Measurements from ENCODE around the gene ITGB5. TPM values are rescaled to one million over a fixed set of nuclear protein-coding genes. Genes with fewer than 3 reads are reported as not detected.

ITGB5 gene
- total and polyA plus RNA-seq, 2 donors (not counting 1 experiment from before 2014, with no cell fraction given): 0.15 to 0.54 TPM

DNA sequence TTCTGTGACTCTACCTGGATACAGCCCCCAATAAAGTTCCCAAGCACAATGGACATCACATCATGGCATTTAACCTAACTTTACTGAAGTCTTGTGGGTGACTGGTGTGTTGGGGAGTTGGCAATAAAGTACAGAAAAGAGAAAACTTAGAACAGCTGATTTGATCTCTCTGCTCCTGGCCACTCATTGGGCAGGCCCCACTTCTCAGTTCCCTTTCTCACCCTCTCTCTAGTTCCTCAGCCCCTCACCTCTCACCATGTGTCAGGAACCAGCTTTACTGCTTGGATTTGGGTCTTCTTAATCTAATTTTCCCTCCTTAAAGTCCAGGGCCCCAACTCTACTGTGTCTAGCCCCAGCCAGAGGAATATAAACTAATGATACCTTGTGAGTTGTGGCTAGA is 48.1 kb upstream of the ITGB5 start:
- H3K4me2 ChIP-seq (replicated peaks; ENCODE audit: low read depth, low read length, poor library complexity, severe bottlenecking): no peak overlapping the region
- intact Hi-C loops (cut with micrococcal nuclease): no loop called here
- ATAC-seq (ENCODE audit: low read depth): no peak
- CTCF ChIA-PET: interaction anchor here (0.6 to 2.4 kb wide), 4 partner anchors 11 to 638 kb away, joined by 3 to 9 read pairs (median 4); no protein-coding TSS in a partner anchor
- no peaks in the 10 kb centered on the region for H3K79me2 ChIP-seq (ENCODE audit: control insufficient read depth, insufficient read depth, low read length)
- H3K27me3 ChIP-seq (replicated peaks in 1 of 4; ENCODE audit: control extremely low read depth in 1 of 4, control insufficient read depth in 3 of 4, insufficient read depth in 4 of 4, low read length in 3 of 4): no peaks in the 10 kb centered on the region
- DNase-seq: no peak
- H3K4me3 Mint-ChIP-seq: no peak overlapping the region
- no peak overlapping the region for H2AFZ ChIP-seq (ENCODE audit: insufficient read depth, low read depth, low read length, poor library complexity, severe bottlenecking)
- no peak for TF ChIP-seq EZH2 (IDR thresholded peaks at IDR 0.05; ENCODE audit: borderline replicate concordance, insufficient read depth, low read depth, low read length, poor library complexity, severe bottlenecking)
- TF ChIP-seq, protein P1, sequence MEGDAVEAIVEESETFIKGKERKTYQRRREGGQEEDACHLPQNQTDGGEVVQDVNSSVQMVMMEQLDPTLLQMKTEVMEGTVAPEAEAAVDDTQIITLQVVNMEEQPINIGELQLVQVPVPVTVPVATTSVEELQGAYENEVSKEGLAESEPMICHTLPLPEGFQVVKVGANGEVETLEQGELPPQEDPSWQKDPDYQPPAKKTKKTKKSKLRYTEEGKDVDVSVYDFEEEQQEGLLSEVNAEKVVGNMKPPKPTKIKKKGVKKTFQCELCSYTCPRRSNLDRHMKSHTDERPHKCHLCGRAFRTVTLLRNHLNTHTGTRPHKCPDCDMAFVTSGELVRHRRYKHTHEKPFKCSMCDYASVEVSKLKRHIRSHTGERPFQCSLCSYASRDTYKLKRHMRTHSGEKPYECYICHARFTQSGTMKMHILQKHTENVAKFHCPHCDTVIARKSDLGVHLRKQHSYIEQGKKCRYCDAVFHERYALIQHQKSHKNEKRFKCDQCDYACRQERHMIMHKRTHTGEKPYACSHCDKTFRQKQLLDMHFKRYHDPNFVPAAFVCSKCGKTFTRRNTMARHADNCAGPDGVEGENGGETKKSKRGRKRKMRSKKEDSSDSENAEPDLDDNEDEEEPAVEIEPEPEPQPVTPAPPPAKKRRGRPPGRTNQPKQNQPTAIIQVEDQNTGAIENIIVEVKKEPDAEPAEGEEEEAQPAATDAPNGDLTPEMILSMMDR (IDR thresholded peaks at IDR 0.05): no peak
- H3K4me3 ChIP-seq (ENCODE audit: control extremely low read depth in 1 of 5, extremely low read depth in 1 of 5, insufficient read depth in 1 of 5, low read depth in 2 of 5, low read length in 4 of 5): no peak overlapping the region
- no peak overlapping the region for H3K9ac ChIP-seq (ENCODE audit: low read length)
- no peaks in the 10 kb centered on the region for H3K36me3 ChIP-seq (replicated peaks in 1 of 2; ENCODE audit: control extremely low read depth in 1 of 2, control insufficient read depth in 1 of 2, extremely low read depth in 1 of 2, insufficient read depth in 2 of 2, low read length in 1 of 2)
- H3K9me3 ChIP-seq (ENCODE audit: control extremely low read depth in 1 of 3, control insufficient read depth in 2 of 3, insufficient read depth in 1 of 3, low read length in 2 of 3): peaks cover 0 to 3% (median 2%) of the 10 kb centered on the region in 3 donors
- no peak overlapping the region for H3K27ac ChIP-seq (ENCODE audit: low read length in 2 of 2)
- H3K4me1 ChIP-seq (ENCODE audit: control insufficient read depth in 2 of 2, insufficient read depth in 2 of 2, low read length in 2 of 2): no peaks in the 10 kb centered on the region
- POLR2A ChIA-PET: no interaction called here
- no peaks in the 10 kb centered on the region for H3K4me1 Mint-ChIP-seq
- no peaks in the 10 kb centered on the region for H3K9me3 Mint-ChIP-seq (ENCODE audit: insufficient read depth)
- peaks cover 18% of the 10 kb centered on the region for H3K27me3 Mint-ChIP-seq
- no peaks in the 10 kb centered on the region for H4K20me1 ChIP-seq (ENCODE audit: control insufficient read depth, insufficient read depth, low read length, poor library complexity, severe bottlenecking)
- no peak overlapping the region for H3K27ac Mint-ChIP-seq

DNA sequence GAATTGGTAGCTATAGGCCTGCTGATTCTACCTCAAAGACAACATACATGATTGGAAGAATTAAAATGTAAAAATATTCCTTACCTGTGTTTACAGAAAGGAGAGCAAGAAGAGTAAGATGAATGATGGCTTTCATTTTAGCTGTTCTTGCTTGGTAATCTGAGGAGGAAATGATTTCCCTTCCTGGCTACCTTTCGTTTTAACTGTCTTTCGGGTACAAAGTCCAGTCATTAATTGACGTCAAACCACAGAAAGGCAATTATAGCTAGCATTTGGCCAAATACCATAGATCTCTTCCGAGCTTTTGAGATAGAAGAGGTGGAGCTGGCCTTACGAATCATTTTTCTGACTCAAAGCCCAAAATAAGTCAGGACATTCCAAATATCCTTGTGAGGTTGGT is 47.4 kb upstream of the ITGB5 start, which contains the start of gene MUC13:
Gene MUC13 (minus strand): TSS at position 175 of the 400 bp plus-strand sequence. CDS start 39 bp downstream, at position 136.
- no peaks in the 10 kb centered on the region for H3K4me1 ChIP-seq (ENCODE audit: control insufficient read depth in 2 of 2, insufficient read depth in 2 of 2, low read length in 2 of 2)
- no peak within 1 kb of the TSS for H2AFZ ChIP-seq (ENCODE audit: insufficient read depth, low read depth, low read length, poor library complexity, severe bottlenecking)
- Mint-ChIP-seq H3K27ac (no peak within 1 kb of the TSS), H3K4me1 (no peaks in the 10 kb centered on the region), H3K4me3 (no peak within 1 kb of the TSS), H3K27me3 (peaks cover 14% of the 10 kb centered on the region), H3K9me3 (ENCODE audit: insufficient read depth) (no peaks in the 10 kb centered on the region)
- no peak within 1 kb of the TSS for H3K9ac ChIP-seq (ENCODE audit: low read length)
- H3K9me3 ChIP-seq (ENCODE audit: control extremely low read depth in 1 of 3, control insufficient read depth in 2 of 3, insufficient read depth in 1 of 3, low read length in 2 of 3): peaks cover 0 to 3% (median 2%) of the 10 kb centered on the region in 3 donors
- TF ChIP-seq EZH2 (IDR thresholded peaks at IDR 0.05; ENCODE audit: borderline replicate concordance, insufficient read depth, low read depth, low read length, poor library complexity, severe bottlenecking): no peak
- TF ChIP-seq, protein P1 (IDR thresholded peaks at IDR 0.05): no peak
- no peak for DNase-seq
- H3K4me3 ChIP-seq (ENCODE audit: control extremely low read depth in 1 of 5, extremely low read depth in 1 of 5, insufficient read depth in 1 of 5, low read depth in 2 of 5, low read length in 4 of 5): no peak within 1 kb of the TSS
- no peaks in the 10 kb centered on the region for H4K20me1 ChIP-seq (ENCODE audit: control insufficient read depth, insufficient read depth, low read length, poor library complexity, severe bottlenecking)
- peaks cover 0 to 2% (median 0%) of the 10 kb centered on the region in 4 experiments for H3K27me3 ChIP-seq (replicated peaks in 1 of 4; ENCODE audit: control extremely low read depth in 1 of 4, control insufficient read depth in 3 of 4, insufficient read depth in 4 of 4, low read length in 3 of 4)
- no peak within 1 kb of the TSS for H3K4me2 ChIP-seq (replicated peaks; ENCODE audit: low read depth, low read length, poor library complexity, severe bottlenecking)
- H3K27ac ChIP-seq (ENCODE audit: low read length in 2 of 2): no peak within 1 kb of the TSS
- no peak for ATAC-seq (ENCODE audit: low read depth)
- no peaks in the 10 kb centered on the region for H3K79me2 ChIP-seq (ENCODE audit: control insufficient read depth, insufficient read depth, low read length)
- CTCF ChIA-PET: interaction anchor here (0.6 to 2.4 kb wide), 4 partner anchors 10 to 639 kb away, joined by 3 to 9 read pairs (median 4); no protein-coding TSS in a partner anchor
- POLR2A ChIA-PET: no interaction called here
- WGBS (ENCODE audit: insufficient coverage): 95% methylated on average over 4 of the region's 5 CpGs
- intact Hi-C loops (cut with micrococcal nuclease): no loop called here
- H3K36me3 ChIP-seq (replicated peaks in 1 of 2; ENCODE audit: control extremely low read depth in 1 of 2, control insufficient read depth in 1 of 2, extremely low read depth in 1 of 2, insufficient read depth in 2 of 2, low read length in 1 of 2): no peaks in the 10 kb centered on the region
